Lower leg skin (tissue), 3 donors: ENCODE results near the gene ZBTB40.

Experiments used
- CTCF ChIP-seq, 3 donors: fragments of 450-650 bp; IDR thresholded peaks; one replicate each; pipeline ENCODE4 v1.5.1; 2016; ENCODE audit warnings: antibody characterized with exemption in 3 of 3, mild to moderate bottlenecking in 3 of 3, moderate library complexity in 2 of 3
- POLR2A ChIP-seq, 2 donors: fragments of 450-650 bp; IDR thresholded peaks; one replicate each; pipeline ENCODE4 v1.6.1; 2016 to 2017; ENCODE audit warnings: antibody characterized with exemption in 2 of 2, mild to moderate bottlenecking in 1 of 2, moderate library complexity in 1 of 2

GRCh38 chr1:22447621-22448111 lies 4.0 kb upstream of the ZBTB40 start:
- TF ChIP-seq CTCF (IDR thresholded peaks at IDR 0.05) (no peak), POLR2A (IDR thresholded peaks at IDR 0.05) (no peak)
